HEK293T (cell line): ENCODE data around the gene MPO.

Experiments used
- ARNT ChIP-seq: fragments of 450-650 bp; IDR thresholded peaks from 2 replicates; pipeline ENCODE4 v1.6.1; 2017; ENCODE audit warnings: mild to moderate bottlenecking
- BHLHE40 ChIP-seq: fragments of 450-650 bp; IDR thresholded peaks from 2 replicates; pipeline ENCODE4 v1.6.1; 2016; ENCODE audit warnings: mild to moderate bottlenecking, moderate library complexity, borderline replicate concordance
- FOXA1 ChIP-seq: fragments of 450-650 bp; IDR thresholded peaks from 2 replicates; pipeline ENCODE4 v1.6.1; 2016; ENCODE audit warnings: mild to moderate bottlenecking
- FOXK2 ChIP-seq: fragments of 450-650 bp; IDR thresholded peaks from 2 replicates; pipeline ENCODE4 v1.6.1; 2016; ENCODE audit warnings: mild to moderate bottlenecking
- FOXM1 ChIP-seq: fragments of 450-650 bp; IDR thresholded peaks from 2 replicates; pipeline ENCODE4 v1.6.1; 2017; ENCODE audit warnings: mild to moderate bottlenecking, borderline replicate concordance
- LEF1 ChIP-seq: fragments of 450-650 bp; IDR thresholded peaks from 2 replicates; pipeline ENCODE4 v1.6.1; 2017; ENCODE audit warnings: mild to moderate bottlenecking, borderline replicate concordance
- SP1 ChIP-seq: fragments of 450-650 bp; IDR thresholded peaks from 2 replicates; pipeline ENCODE4 v1.6.1; 2017
- TARDBP ChIP-seq: fragments of 450-650 bp; IDR thresholded peaks from 2 replicates; pipeline ENCODE4 v1.6.1; 2016

GRCh38 chr17:58329810-58330537, 49.2 kb upstream of the MPO start:
- TF ChIP-seq ARNT (no peak), FOXK2 (no peak), BHLHE40 (no peak), LEF1 (no peak), TARDBP (no peak), SP1 (no peak), FOXM1 (no peak), FOXA1 (no peak)
